ENCODE results near the gene CTNNA3. TPM values are rescaled to one million over a fixed set of nuclear protein-coding genes. Genes with fewer than 3 reads are reported as not detected.

Gene CTNNA3
- total and polyA plus RNA-seq, 2 donors (not counting 3 experiments of a cell fraction or from before 2014, with no cell fraction given), result not detected

GRCh38 chr10:67033878-67034277, 662.1 kb downstream of the CTNNA3 start:
- Histone ChIP-seq H3K4me1 (ENCODE audit: control insufficient read depth, extremely low read depth, insufficient read depth, low read length) (no peaks in the 10 kb centered on the region), H3K4me2 (ENCODE audit: insufficient read depth, low read length) (no peak overlapping the region), H2AFZ (ENCODE audit: low read depth, low read length) (no peak overlapping the region), H3K27me3 (ENCODE audit: control insufficient read depth in 2 of 2, insufficient read depth in 2 of 2, low read length in 2 of 2) (no peaks in the 10 kb centered on the region), H3K9me3 (replicated peaks; ENCODE audit: control insufficient read depth, insufficient read depth, low read length) (no peaks in the 10 kb centered on the region), H3K4me3 (replicated peaks in 1 of 3; ENCODE audit: insufficient read depth in 1 of 3, low read depth in 1 of 3, low read length in 3 of 3) (no peak overlapping the region), H3K9ac (replicated peaks; ENCODE audit: extremely low read depth, insufficient read depth, low read length) (no peak overlapping the region), H3K9me1 (replicated peaks; ENCODE audit: control insufficient read depth, extremely low read depth, insufficient read depth, low read length) (no peaks in the 10 kb centered on the region), H3K79me2 (ENCODE audit: control insufficient read depth, insufficient read depth, low read length) (no peaks in the 10 kb centered on the region), H3K36me3 (ENCODE audit: control insufficient read depth in 2 of 2, extremely low read depth in 1 of 2, insufficient read depth in 2 of 2, low read length in 2 of 2) (no peaks in the 10 kb centered on the region), H4K20me1 (replicated peaks; ENCODE audit: control insufficient read depth, extremely low read depth, insufficient read depth, low read length) (no peaks in the 10 kb centered on the region), H3K27ac (ENCODE audit: insufficient read depth, low read depth, low read length) (no peak overlapping the region)
- CTCF ChIA-PET, result no interaction called here
- no peak for FAIRE-seq
- intact Hi-C loops (cut with micrococcal nuclease) (no loop called here), dilution Hi-C loops (cut with MboI; ENCODE audit: extremely low pct_ligation_motif_present, low sequenced_read_pairs) (no loop called here)
- no peak for TF ChIP-seq MAX (IDR thresholded peaks at IDR 0.05; ENCODE audit: insufficient read depth, insufficient read length)
- no peak for TF ChIP-seq EZH2 (IDR thresholded peaks at IDR 0.05; ENCODE audit: borderline replicate concordance, low read depth, low read length, severe bottlenecking)
- no peak for TF ChIP-seq CTCF (IDR thresholded peaks at IDR 0.05; ENCODE audit: extremely low read depth in 1 of 2, insufficient read depth in 1 of 2, low read depth in 1 of 2, low read length in 2 of 2)
- no peak for TF ChIP-seq POLR2A (IDR thresholded peaks at IDR 0.05; ENCODE audit: low read depth, low read length)
- TF ChIP-seq FOS (IDR thresholded peaks at IDR 0.05; ENCODE audit: borderline replicate concordance, insufficient read depth, low read length), result no peak
- no peak for TF ChIP-seq POLR2AphosphoS5 (IDR thresholded peaks at IDR 0.05; ENCODE audit: insufficient read depth, low read depth, low read length)
- TF ChIP-seq GATA2 (IDR thresholded peaks at IDR 0.05; ENCODE audit: insufficient read depth, insufficient read length, low read depth, low read length), result no peak
- TF ChIP-seq JUN (IDR thresholded peaks at IDR 0.05; ENCODE audit: borderline replicate concordance, insufficient read depth, insufficient read length, low read depth), result no peak
- no peak for TF ChIP-seq MYC (IDR thresholded peaks at IDR 0.05; ENCODE audit: low read depth, low read length)
- no TSS peak for BruUV-seq (replicated peaks)
- no peak for DNase-seq (ENCODE audit: low read depth, low spot score)
- POLR2A ChIA-PET, result no interaction called here
